HG03159 (cell line): ENCODE measurements around the gene CARNS1.
"Not testable (repeated sequence)": the region's sequence is repeated elsewhere in the genome, so short reads cannot be mapped to it uniquely, and the experiment has no call there.

Experiments used
- ATAC-seq: cut with Tn5 transposase; IDR thresholded peaks from one replicate; pipeline ENCODE4 v1.9.1; 2021; ENCODE audit warnings: mild to moderate bottlenecking, moderate library complexity; ENCODE audit not compliant: unreplicated experiment

The CARNS1 gene

DNA sequence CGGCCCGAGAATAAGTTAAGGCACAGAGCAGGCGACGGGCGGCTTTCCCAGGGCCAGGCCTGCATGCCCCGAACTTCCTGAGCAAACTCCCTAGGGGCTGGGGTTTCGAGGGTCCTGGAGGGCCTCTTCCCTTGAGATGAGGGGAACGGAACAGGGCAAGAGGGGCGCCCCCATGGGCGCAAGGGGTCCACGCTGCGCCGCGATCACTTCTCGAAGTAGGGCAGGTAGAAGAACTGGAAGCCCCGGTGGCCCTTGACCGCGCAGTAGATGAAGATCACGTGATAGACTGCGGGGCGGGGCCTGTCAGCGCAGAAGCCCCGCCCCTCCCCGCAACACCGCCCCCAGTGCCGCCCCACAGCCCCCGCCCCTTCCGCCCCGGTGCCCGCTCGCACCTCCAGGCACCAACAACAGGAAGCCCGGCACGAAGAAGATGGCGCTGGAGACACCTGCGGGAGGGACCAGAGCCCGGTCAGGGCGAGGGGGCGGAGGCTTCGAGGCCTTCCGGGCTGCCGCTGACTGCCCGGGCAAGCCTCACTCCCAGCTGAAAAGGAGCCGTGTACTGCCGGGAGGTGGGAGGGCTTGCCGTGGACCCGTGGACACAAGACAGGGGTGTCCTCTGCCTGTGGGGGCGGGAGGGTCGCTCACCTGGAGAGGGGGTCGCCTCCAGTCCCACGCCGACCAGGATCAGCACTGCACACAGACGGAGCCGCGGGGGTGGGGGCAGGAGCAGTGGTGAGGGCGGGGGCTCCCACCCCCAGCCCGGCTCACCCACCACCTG is 49.1 kb downstream of the CARNS1 start:
- ATAC-seq, result peak; percentile 55

GRCh38 chr11:67465189-67465510 is 49.7 kb downstream of the CARNS1 start:
- ATAC-seq, result no peak

GRCh38 chr11:67465530-67465929 is 50.1 kb downstream of the CARNS1 start:
- not testable (repeated sequence) for ATAC-seq

DNA sequence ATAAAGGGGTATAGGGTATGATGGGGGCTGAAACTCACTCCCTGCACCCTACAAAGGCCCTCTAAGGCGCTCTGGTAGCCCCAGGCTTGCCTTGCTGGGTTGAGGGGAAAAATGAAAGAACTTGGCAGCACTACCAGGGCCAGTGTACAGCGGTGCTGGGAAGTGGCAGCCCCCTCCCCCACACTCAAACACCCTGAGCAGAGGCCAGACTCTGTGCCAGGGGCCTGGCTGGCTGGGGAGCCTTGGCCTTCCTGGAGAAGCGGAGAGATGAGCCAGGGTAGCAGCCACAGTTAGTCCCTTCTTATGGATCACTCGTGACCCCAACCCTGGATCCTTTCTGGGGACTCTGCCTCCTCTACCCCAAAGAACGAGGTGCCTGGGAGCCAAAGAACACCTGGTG is 50.9 kb downstream of the CARNS1 start:
- ATAC-seq, result no peak

DNA sequence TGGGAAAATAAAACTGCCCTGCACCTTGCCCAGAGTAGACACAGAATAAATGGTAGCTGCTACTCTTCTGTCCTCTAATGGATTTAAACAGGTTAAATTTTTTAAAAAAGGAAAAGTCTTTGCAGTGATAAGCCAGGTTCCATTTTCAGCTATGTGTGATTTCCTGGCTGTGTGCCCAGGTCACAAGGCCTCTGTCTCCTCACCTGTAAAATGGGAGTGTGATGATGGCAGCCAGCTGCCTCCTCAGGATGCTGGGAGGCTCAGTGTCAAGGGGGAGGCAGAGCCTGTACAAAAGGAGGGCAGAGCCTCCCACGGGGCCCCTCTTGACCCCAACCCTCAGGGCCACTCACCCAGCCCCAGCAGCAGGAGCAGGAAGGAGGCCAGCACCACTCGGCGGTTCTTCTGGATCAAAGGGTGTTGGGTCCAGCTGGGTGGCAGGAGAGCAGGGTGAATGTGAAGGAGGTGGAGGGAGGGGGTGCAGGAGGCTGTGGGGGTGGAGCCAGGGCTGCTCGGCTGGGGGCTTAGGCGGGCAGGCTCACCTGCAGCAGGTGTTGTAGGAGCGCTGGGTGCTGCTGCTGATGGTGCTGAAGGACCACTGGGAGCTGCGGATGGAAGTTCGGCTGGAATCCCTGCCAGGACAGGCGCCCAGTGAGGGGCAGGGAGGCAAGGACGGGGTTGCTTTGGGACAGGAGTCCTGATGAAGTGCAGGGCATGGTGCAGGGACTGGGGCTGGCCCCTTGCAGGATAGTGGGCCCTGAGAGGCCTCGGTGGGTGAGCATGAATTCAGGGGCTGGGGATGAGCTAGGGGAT is 51.7 kb downstream of the CARNS1 start:
- no peak for ATAC-seq

- no peak for ATAC-seq
Observed at GRCh38 chr11:67468056-67468455, 52.6 kb downstream of the CARNS1 start.

GRCh38 chr11:67468456-67468758 is 52.9 kb downstream of the CARNS1 start:
- no peak for ATAC-seq

DNA sequence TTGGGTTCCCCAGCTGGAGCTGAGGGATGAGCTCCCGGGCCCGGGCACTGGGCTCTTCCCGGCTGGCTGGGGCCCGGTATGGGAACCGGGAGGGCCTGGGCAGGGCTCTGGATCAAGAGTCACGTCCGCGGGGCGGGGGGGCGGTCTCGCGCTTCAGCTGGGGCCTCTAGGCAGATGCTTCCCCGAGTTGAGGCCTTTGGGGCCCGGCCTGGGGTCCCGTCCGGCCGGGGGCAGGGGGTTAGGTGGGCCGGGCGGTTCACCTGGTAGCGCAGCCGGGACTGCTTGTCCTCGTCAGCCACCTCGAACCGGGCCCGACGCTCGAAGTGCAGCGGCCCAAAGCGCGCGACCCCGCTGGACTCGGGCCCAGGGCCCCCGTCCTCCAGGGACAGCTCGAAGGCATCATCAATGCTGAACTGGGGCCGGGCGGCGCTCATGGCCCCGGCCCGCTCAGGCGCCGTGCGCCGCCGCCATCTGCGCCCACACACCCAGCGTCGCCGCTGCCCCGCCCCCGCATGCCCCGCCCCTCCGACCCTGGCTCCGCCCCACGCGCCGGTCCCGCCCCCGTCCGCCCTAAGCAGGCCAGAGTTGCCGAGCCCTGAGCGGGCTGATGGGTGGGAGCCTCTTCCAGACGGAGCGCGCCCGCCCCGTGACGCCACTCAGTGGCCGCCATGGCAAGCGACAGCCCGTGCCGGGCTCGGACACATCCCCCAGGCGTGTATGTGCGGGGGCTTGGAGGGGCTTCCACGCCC is 53.5 kb downstream of the CARNS1 start, which contains the start of gene TMEM134:
TSS of gene TMEM134 (minus strand) at position 493 of the 749 bp plus-strand sequence. CDS start at position 434, 59 bp downstream.
- peak; percentile 57 for ATAC-seq

GRCh38 chr11:67469508-67469811 is 54.0 kb downstream of the CARNS1 start:
- ATAC-seq, result no peak

GRCh38 chr11:67470337-67471002 is 55.0 kb downstream of the CARNS1 start:
- no peak for ATAC-seq

DNA sequence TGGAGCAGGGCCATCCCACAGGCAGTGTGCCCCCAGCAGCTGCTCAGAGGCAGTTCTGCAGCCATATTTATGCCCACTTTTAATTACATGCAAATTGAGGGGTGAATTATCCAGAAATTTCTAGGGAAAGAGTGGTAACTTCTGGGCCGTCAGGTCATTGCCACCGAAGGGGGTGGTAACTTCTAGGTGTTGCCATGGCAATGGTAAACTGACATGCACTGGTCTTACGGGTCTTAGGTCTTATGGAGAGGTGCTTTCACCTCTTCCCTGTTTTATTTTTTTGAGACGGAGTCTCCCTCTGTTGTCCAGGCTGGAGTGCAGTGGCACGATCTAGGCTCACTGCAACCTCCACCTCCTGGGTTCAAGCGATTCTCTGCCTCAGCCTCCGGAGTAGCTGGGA is 57.4 kb downstream of the CARNS1 start:
- no peak for ATAC-seq
